Measurements from ENCODE around the gene NOLC1.

The NOLC1 gene

DNA sequence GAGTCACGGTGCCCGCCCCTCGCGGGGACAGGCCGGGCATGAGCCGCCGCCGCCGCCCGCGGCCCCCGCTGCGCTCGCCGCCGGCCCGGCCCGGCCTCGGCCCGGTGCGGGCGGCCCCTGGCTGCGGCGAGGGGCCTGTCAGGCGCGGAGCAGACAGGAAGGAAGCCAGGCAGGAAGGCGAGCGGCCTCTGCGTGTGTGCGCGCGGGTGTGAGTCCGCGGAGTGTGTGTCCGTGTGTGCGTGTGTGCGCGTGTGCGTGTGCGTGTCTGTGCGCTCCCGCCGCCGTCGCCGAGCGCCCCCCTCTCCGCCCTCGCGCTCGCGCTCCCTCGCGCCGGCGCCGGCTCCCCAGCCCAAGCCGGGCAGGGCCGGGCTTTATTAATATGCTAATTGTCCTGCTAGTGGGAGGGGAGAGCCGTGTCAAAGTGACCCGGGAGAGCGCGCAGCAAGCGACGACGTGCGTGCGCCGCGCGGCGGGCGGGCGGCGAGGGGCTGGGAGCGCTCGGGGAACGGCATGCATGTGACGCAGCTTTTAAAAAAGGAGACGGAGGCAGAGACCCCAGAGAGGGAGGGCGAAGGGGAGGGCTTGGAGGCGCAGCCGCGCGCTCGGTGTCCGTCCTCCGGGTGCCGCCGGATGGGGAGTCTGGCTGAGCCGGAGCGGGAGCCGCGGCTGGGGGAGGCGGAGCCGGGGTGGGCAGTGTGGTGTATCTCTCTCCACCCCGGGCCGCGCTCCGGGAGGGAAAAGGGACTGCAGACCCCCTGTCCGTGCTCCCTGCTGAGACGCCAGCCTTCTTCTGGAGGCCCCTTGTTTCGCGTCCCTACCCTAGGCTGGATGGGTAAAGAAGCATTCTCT lies 31.8 kb upstream of the NOLC1 start, which contains the start of gene LDB1:
Gene LDB1 (minus strand): TSS at position 227 of the 849 bp plus-strand sequence. CDS start 258 bp downstream, outside the sequence.
- TF ChIP-seq CTCF (IDR thresholded peaks at IDR 0.05): peak; percentile 19; the same call in 1 of the 2 replicates

GRCh38 chr10:102120991-102121738 lies 31.0 kb upstream of the NOLC1 start:
- TF ChIP-seq CTCF (IDR thresholded peaks at IDR 0.05): no peak

GRCh38 chr10:102121739-102122372 lies 30.3 kb upstream of the NOLC1 start:
- no peak for TF ChIP-seq CTCF (IDR thresholded peaks at IDR 0.05)

DNA sequence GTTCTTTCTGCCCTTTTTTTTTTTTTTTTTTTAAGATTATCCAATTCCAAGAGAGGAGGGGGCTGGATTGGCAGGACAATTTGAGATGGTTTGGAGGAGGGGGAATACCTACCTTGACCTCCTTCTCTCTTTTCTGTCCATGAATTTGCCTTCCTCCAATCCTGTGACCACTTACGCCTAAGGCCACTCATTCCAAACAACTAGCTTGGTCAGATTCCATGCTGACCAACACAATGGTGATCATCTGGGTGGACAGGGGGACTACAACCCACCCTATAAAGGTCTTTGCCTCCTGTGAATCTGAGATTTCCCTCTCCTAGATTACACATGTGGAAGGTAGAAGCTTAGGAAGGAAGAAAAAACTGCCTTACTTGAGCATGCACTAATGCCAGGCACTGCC lies 29.7 kb upstream of the NOLC1 start:
- TF ChIP-seq CTCF (IDR thresholded peaks at IDR 0.05): no peak

DNA sequence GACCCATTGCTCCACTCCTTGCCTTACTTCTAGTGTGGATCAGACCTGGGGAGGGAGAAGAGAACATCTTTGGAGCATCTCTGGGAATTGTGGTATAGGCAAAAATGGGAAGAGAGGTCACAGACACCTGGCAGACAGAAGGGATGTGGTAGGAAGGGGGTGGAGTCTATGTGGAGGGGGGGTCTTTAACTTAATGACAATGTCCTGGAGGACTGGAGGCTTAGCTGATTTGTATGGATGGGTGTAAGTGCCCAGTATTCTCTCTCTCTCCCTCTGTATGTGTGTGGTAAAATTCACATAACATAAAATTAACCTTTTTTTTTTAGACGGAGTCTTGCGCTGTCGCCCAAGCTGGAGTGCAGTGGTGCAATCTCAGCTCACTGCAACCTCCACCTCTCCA lies 29.0 kb upstream of the NOLC1 start:
- TF ChIP-seq CTCF (IDR thresholded peaks at IDR 0.05): no peak

DNA sequence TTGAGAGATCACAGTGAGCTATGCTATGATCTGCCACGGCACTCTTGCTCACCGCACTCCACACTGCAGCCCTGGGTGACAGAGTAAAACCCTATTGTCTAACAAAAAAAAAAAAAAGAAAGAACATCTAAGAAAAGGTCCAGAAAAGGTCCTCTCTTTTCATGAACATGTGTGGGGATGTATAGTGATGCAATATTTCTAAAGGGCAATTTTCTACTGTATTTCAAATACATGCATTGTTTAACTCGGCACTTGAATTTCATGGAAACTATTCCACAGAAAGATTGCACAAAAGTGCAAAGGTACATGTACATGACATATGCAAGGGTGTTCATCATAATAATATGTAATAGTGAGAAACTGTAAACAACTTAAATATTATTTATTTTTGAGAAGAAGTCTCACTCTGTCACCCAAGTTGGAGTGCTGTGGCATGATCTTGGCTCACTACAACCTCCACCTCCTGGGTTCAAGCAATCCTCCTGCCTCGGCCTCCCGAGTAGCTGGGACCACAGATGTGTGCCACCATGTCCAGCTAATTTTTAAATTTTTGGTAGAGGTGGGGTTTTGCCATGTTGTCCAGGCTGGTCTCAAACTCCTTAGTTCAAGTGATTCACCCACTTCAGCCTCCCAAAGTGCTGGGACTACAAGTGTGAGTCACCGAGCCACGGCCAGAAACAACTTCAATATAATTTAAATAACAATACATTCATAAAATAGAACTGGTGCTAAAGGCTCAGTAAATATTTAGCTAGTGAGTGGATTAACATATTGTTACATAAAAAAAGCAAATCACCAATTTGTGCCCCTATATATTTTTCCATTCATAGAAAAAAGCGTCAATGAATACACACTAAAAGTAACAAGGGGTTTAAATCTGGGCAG lies 20.7 kb upstream of the NOLC1 start:
- TF ChIP-seq CTCF (IDR thresholded peaks at IDR 0.05): no peak

DNA sequence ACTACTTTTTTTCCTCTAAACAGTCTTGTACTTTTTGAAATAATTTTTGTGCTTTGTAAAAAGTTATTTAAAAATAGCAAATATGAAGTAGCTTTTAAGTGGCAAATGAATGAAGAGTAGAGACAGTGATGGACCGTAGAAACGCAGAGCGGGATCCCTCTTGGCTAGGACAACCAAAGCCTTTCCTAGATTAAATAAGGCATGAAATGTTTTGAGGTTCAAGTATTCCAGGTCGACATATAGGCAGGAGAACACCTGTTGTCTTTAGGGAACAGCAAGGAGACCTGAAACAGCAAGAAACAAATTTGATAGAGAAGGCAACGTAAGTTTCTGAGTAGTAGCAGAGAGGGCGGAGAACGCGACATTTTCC lies 20.0 kb upstream of the NOLC1 start:
- TF ChIP-seq CTCF (IDR thresholded peaks at IDR 0.05): no peak
